ENCODE data around the gene ANAPC13. TPM values are rescaled to one million over a fixed set of nuclear protein-coding genes. Genes with fewer than 3 reads are reported as not detected.

The ANAPC13 gene
- total RNA-seq, 4 donors from 2014 or later = 56.4 to 84.7 (median 66.5) TPM

- Histone ChIP-seq H3K9me3 (no peaks in the 10 kb centered on the region), H3K27me3 (no peaks in the 10 kb centered on the region), H3K36me3 (peaks cover 3 to 41% of the 10 kb centered on the region in 2 donors), H3K4me1 (peaks cover 0 to 43% (median 9%) of the 10 kb centered on the region in 3 donors), H3K4me3 (no peak overlapping the region), H3K27ac (peak overlapping the region in 3 of 4 donors; percentile 32 to 92 (median 50))
- WGBS, 2 donors (ENCODE audit: low coverage in 1 of 2) = 65 to 67% methylated on average over 7 of the region's 7 CpGs
- no peak for ATAC-seq
- TF ChIP-seq CTCF (IDR thresholded peaks at IDR 0.05) (no peak), POLR2AphosphoS5 (IDR thresholded peaks at IDR 0.05) (no peak), POLR2A (IDR thresholded peaks at IDR 0.05) (no peak), EP300 (IDR thresholded peaks at IDR 0.05) (no peak)
Measured at GRCh38 chr3:134483195-134483900, 2.4 kb downstream of the ANAPC13 start.

GRCh38 chr3:134482622-134483021, 3.2 kb downstream of the ANAPC13 start:
- peaks cover 4 to 49% of the 10 kb centered on the region in 2 donors for H3K36me3 ChIP-seq
- TF ChIP-seq CTCF (IDR thresholded peaks at IDR 0.05) = no peak
- TF ChIP-seq POLR2A (IDR thresholded peaks at IDR 0.05) = no peak
- no peak for TF ChIP-seq EP300 (IDR thresholded peaks at IDR 0.05)
- TF ChIP-seq POLR2AphosphoS5 (IDR thresholded peaks at IDR 0.05) = no peak
- no peak for ATAC-seq
- 88 to 95% methylated on average over 3 of the region's 3 CpGs for WGBS, 2 donors (ENCODE audit: low coverage in 1 of 2)
- H3K27me3 ChIP-seq = no peaks in the 10 kb centered on the region
- H3K27ac ChIP-seq = peak overlapping the region; percentile 26 to 92 (median 41)
- no peak overlapping the region for H3K4me3 ChIP-seq
- H3K9me3 ChIP-seq = no peaks in the 10 kb centered on the region
- H3K4me1 ChIP-seq = peaks cover 0 to 37% (median 9%) of the 10 kb centered on the region in 3 donors

GRCh38 chr3:134481166-134481565, 4.6 kb downstream of the ANAPC13 start:
- no peak for ATAC-seq
- no peaks in the 10 kb centered on the region for H3K27me3 ChIP-seq
- H3K9me3 ChIP-seq = no peaks in the 10 kb centered on the region
- H3K27ac ChIP-seq = no peak overlapping the region
- no peak for TF ChIP-seq POLR2A (IDR thresholded peaks at IDR 0.05)
- no peak for TF ChIP-seq EP300 (IDR thresholded peaks at IDR 0.05)
- TF ChIP-seq POLR2AphosphoS5 (IDR thresholded peaks at IDR 0.05) = no peak
- TF ChIP-seq CTCF (IDR thresholded peaks at IDR 0.05) = no peak
- WGBS, 2 donors (ENCODE audit: low coverage in 1 of 2) = 71 to 75% methylated on average over 1 of the region's 1 CpG
- peaks cover 0 to 35% (median 9%) of the 10 kb centered on the region in 3 donors for H3K4me1 ChIP-seq
- H3K36me3 ChIP-seq = peaks cover 4 to 62% of the 10 kb centered on the region in 2 donors
- no peak overlapping the region for H3K4me3 ChIP-seq

- no peak for TF ChIP-seq EP300 (IDR thresholded peaks at IDR 0.05)
- no peak for TF ChIP-seq CTCF (IDR thresholded peaks at IDR 0.05)
- TF ChIP-seq POLR2A (IDR thresholded peaks at IDR 0.05) = no peak
- no peak for TF ChIP-seq POLR2AphosphoS5 (IDR thresholded peaks at IDR 0.05)
- no peak for ATAC-seq
- peaks cover 0 to 38% (median 9%) of the 10 kb centered on the region in 3 donors for H3K4me1 ChIP-seq
- WGBS, 2 donors (ENCODE audit: low coverage in 1 of 2) = no CpG with 5 or more reads among the region's 3 CpGs
- no peaks in the 10 kb centered on the region for H3K27me3 ChIP-seq
- no peak overlapping the region for H3K4me3 ChIP-seq
- no peak overlapping the region for H3K27ac ChIP-seq
- no peaks in the 10 kb centered on the region for H3K9me3 ChIP-seq
- H3K36me3 ChIP-seq = peaks cover 4 to 68% of the 10 kb centered on the region in 2 donors
Measured at GRCh38 chr3:134480546-134480945, 5.2 kb downstream of the ANAPC13 start.

GRCh38 chr3:134477938-134478337, 7.8 kb downstream of the ANAPC13 start:
- 71 to 77% methylated on average over 2 of the region's 2 CpGs for WGBS, 2 donors (ENCODE audit: low coverage in 1 of 2)
- no peaks in the 10 kb centered on the region for H3K27me3 ChIP-seq
- ATAC-seq = no peak
- H3K27ac ChIP-seq = no peak overlapping the region
- no peak overlapping the region for H3K4me3 ChIP-seq
- peaks cover 4 to 68% of the 10 kb centered on the region in 2 donors for H3K36me3 ChIP-seq
- H3K4me1 ChIP-seq = peaks cover 0 to 27% (median 0%) of the 10 kb centered on the region in 3 donors
- no peaks in the 10 kb centered on the region for H3K9me3 ChIP-seq
- TF ChIP-seq POLR2A (IDR thresholded peaks at IDR 0.05) = no peak
- no peak for TF ChIP-seq POLR2AphosphoS5 (IDR thresholded peaks at IDR 0.05)
- no peak for TF ChIP-seq CTCF (IDR thresholded peaks at IDR 0.05)
- no peak for TF ChIP-seq EP300 (IDR thresholded peaks at IDR 0.05)
